GM19463 (cell line): ENCODE data around the gene IL17A.

Experiments
- ATAC-seq: cut with Tn5 transposase; IDR thresholded peaks from one replicate; pipeline ENCODE4 v1.9.1; 2021; ENCODE audit warnings: mild to moderate bottlenecking, moderate library complexity; ENCODE audit not compliant: unreplicated experiment

Gene IL17A

GRCh38 chr6:52210227-52210626, 24.1 kb downstream of the IL17A start:
- no peak for ATAC-seq

- no peak for ATAC-seq
Measured at GRCh38 chr6:52213127-52213526, 27.0 kb downstream of the IL17A start.

GRCh38 chr6:52215787-52216186, 29.6 kb downstream of the IL17A start:
- ATAC-seq: no peak

GRCh38 chr6:52216932-52217575, 30.9 kb downstream of the IL17A start:
- no peak for ATAC-seq

- ATAC-seq: no peak
Measured at GRCh38 chr6:52217761-52218160, 31.6 kb downstream of the IL17A start.

- ATAC-seq: peak; percentile 80
Measured at GRCh38 chr6:52221302-52221701, 35.1 kb downstream of the IL17A start.

GRCh38 chr6:52227495-52227894, 41.3 kb downstream of the IL17A start:
- ATAC-seq: peak; percentile 100

GRCh38 chr6:52230685-52231084, 44.5 kb downstream of the IL17A start:
- no peak for ATAC-seq

GRCh38 chr6:52231406-52232127, 45.4 kb downstream of the IL17A start:
- ATAC-seq: no peak

GRCh38 chr6:52233005-52233404, 46.8 kb downstream of the IL17A start:
- ATAC-seq: no peak

- peak; percentile 82 for ATAC-seq
Measured at GRCh38 chr6:52233975-52234823, 48.0 kb downstream of the IL17A start.
